K562 (cell line): ENCODE measurements around the gene MCOLN2. TPM values are rescaled to one million over a fixed set of nuclear protein-coding genes. Genes with fewer than 3 reads are reported as not detected.

Source experiments
- ATAC-seq: fragments of 200-7000 bp; cut with Tn5 transposase; 3 replicates; pipeline ENCODE4 v1.9.1; 2020; ENCODE audit warnings: moderate library complexity
- BruUV-seq: library from RNA; stranded (reverse); fragments of 400-500 nt; replicated peaks from 2 replicates; lab custom pipeline; 2021; lab: Mats Ljungman, UMichigan
- CTCF ChIA-PET: fragments of 300-600 bp; formaldehyde crosslinking; extraction: SDS; loops from one replicate; lab custom pipeline; 2021; ENCODE audit warnings: low intra/inter-chr PET ratio; lab: Yijun Ruan, JAX
- POLR2A ChIA-PET: fragments of 300-600, 350-650 bp; sonication (Branson Sonifier 250); formaldehyde crosslinking; extraction: SDS; loops from one replicate; lab custom pipeline; 2021; ENCODE audit warnings: antibody characterized with exemption, inconsistent platforms; lab: Yijun Ruan, JAX
- DNase-seq, 4 experiments: peaks; one replicate each; pipeline versions ENCODE4 v3.0.0 to v3.0.0-alpha.2; 2011 to 2018; ENCODE audit warnings: low spot score in 3 of 4, mixed read lengths in 3 of 4; ENCODE audit errors: extremely low read depth in 1 of 4
- FAIRE-seq: peaks from 2 replicates; lab custom pipeline; 2011; peaks lifted over from hg19 to GRCh38; lab: Jason Lieb, UNC
- H2AFZ ChIP-seq: 2 replicates; pipeline ENCODE4 v1.6.0; 2011; ENCODE audit warnings: low read depth, low read length, control low read depth, inconsistent platforms
- H3K27ac ChIP-seq: fragments of 200-600 bp; 3 replicates; pipeline ENCODE4 v1.8.0; 2011; ENCODE audit warnings: low read depth, mild to moderate bottlenecking, control low read depth, inconsistent platforms, low read length, moderate library complexity, mixed read lengths; ENCODE audit errors: extremely low read depth
- H3K27me3 ChIP-seq, 2 experiments: fragments of 300-600 bp in 1 of 2; 2 replicates in 1 of 2; 3 replicates in 1 of 2; pipeline versions ENCODE4 v1.6.0 to v1.8.0; 2011; ENCODE audit warnings: inconsistent platforms in 2 of 2, low read length in 2 of 2, mild to moderate bottlenecking in 1 of 2, mixed read lengths in 1 of 2, moderate library complexity in 1 of 2; ENCODE audit not compliant: control insufficient read depth in 2 of 2, insufficient read depth in 2 of 2
- H3K36me3 ChIP-seq: fragments of 300-600 bp; 3 replicates; pipeline ENCODE4 v1.8.0; 2011; ENCODE audit warnings: mild to moderate bottlenecking, low read length, inconsistent platforms; ENCODE audit not compliant: control insufficient read depth, insufficient read depth
- H3K4me1 ChIP-seq, 2 experiments: fragments of 200-600 bp in 1 of 2; replicated peaks in 1 of 2; 2 replicates in 1 of 2; 3 replicates in 1 of 2; pipeline versions ENCODE4 v1.5.1 to v1.8.0; 2011; ENCODE audit warnings: inconsistent platforms in 2 of 2, low read length in 2 of 2, mild to moderate bottlenecking in 1 of 2, mixed read lengths in 1 of 2, moderate library complexity in 1 of 2; ENCODE audit not compliant: control insufficient read depth in 2 of 2, insufficient read depth in 2 of 2
- H3K4me2 ChIP-seq: 2 replicates; pipeline ENCODE4 v1.6.1; 2011; ENCODE audit warnings: low read length, control low read depth, inconsistent platforms, mixed read lengths; ENCODE audit not compliant: insufficient read depth
- H3K4me3 ChIP-seq: fragments of 200-600 bp; sonication (generic), shearing (Covaris generic); 2 replicates; pipeline ENCODE4 v1.5.1; 2016; ENCODE audit warnings: control low read depth, inconsistent platforms
- H3K79me2 ChIP-seq: fragments of 200-600 bp; 3 replicates; pipeline ENCODE4 v1.8.0; 2011; ENCODE audit warnings: low read length, inconsistent platforms; ENCODE audit not compliant: control insufficient read depth, insufficient read depth
- H3K9ac ChIP-seq, 2 experiments: 2 replicates each; pipeline versions ENCODE4 v1.6.0 to v1.6.1; 2011; ENCODE audit warnings: low read depth in 2 of 2, low read length in 2 of 2, control low read depth in 1 of 2, inconsistent platforms in 1 of 2, mild to moderate bottlenecking in 1 of 2, mixed read lengths in 1 of 2; ENCODE audit not compliant: insufficient read depth in 1 of 2
- H3K9me1 ChIP-seq: one replicate; pipeline ENCODE4 v1.6.0; 2011; ENCODE audit warnings: inconsistent platforms, mild to moderate bottlenecking, low read length, moderate library complexity; ENCODE audit not compliant: control insufficient read depth, insufficient read depth
- H3K9me3 ChIP-seq: replicated peaks from 2 replicates; pipeline ENCODE4 v1.5.1; 2011; ENCODE audit warnings: low read depth, low read length, inconsistent platforms; ENCODE audit not compliant: control insufficient read depth, insufficient read depth
- H4K20me1 ChIP-seq: replicated peaks from 2 replicates; pipeline ENCODE4 v1.6.1; 2011; ENCODE audit warnings: low read length, inconsistent platforms, mixed read lengths; ENCODE audit not compliant: control insufficient read depth, insufficient read depth
- CREM ChIP-seq: IDR thresholded peaks from 2 replicates; pipeline ENCODE4 v1.6.1; 2014; ENCODE audit warnings: antibody characterized with exemption, low read depth
- HDGF ChIP-seq: fragments of 450-650 bp; IDR thresholded peaks from 2 replicates; pipeline ENCODE4 v1.6.1; 2016
- HMG20B ChIP-seq: fragments of 250-450 bp; sonication (Bioruptor Pico); IDR thresholded peaks from 2 replicates; pipeline ENCODE4 v1.5.0; 2021; ENCODE audit warnings: mild to moderate bottlenecking
- IFI16 ChIP-seq: fragments of 250-450 bp; sonication (Bioruptor Pico); IDR thresholded peaks from 2 replicates; pipeline ENCODE4 v2.1.2; 2022; ENCODE audit warnings: mild to moderate bottlenecking, inconsistent platforms
- MCM3 ChIP-seq: fragments of 450-650 bp; IDR thresholded peaks from 2 replicates; pipeline ENCODE4 v1.6.1; 2016
- NCOR1 ChIP-seq: fragments of 450-650 bp; IDR thresholded peaks from 2 replicates; pipeline ENCODE4 v1.6.1; 2016; ENCODE audit warnings: mild to moderate bottlenecking, moderate library complexity
- NFYB ChIP-seq: IDR thresholded peaks from 2 replicates; pipeline ENCODE4 v1.6.1; 2011; ENCODE audit warnings: mild to moderate bottlenecking, moderate library complexity; ENCODE audit not compliant: insufficient read length; ENCODE audit errors: extremely low read depth
- RCOR1 ChIP-seq, 2 experiments: IDR thresholded peaks; 2 replicates each; pipeline ENCODE4 v1.6.1; 2012; ENCODE audit warnings: low read depth in 2 of 2, low read length in 2 of 2, borderline replicate concordance in 1 of 2, improper control_type of control experiment in 1 of 2
- RREB1 ChIP-seq: fragments of 250-450 bp; sonication (Bioruptor Pico); IDR thresholded peaks from 2 replicates; pipeline ENCODE4 v1.4.0; 2020
- STAG1 ChIP-seq: sonication (generic); formaldehyde crosslinking; IDR thresholded peaks from 2 replicates; pipeline ENCODE4 v1.5.0; 2020; ENCODE audit warnings: missing genetic modification reagents, borderline replicate concordance
- ZBTB34 ChIP-seq: fragments of 250-450 bp; sonication (Bioruptor Pico); IDR thresholded peaks from 2 replicates; pipeline ENCODE4 v1.8.0; 2021; ENCODE audit warnings: mild to moderate bottlenecking, moderate library complexity
- ZBTB9 ChIP-seq: fragments of 450-650 bp; formaldehyde crosslinking; IDR thresholded peaks from 2 replicates; pipeline ENCODE4 v1.4.0; 2020; ENCODE audit warnings: mild to moderate bottlenecking, moderate library complexity
- ZNF253 ChIP-seq: fragments of 250-450 bp; sonication (Bioruptor Pico); conservative IDR thresholded peaks from 2 replicates; pipeline ENCODE4 v1.6.1; 2021; ENCODE audit warnings: mild to moderate bottlenecking
- ZSCAN29 ChIP-seq: fragments of 450-650 bp; IDR thresholded peaks from 2 replicates; pipeline ENCODE4 v1.6.1; 2017
- WGBS: fragments of 100-300 bp; shearing (Covaris generic); methylation state at CpG from one replicate; pipeline ENCODE4 v1.1.6; 2016; ENCODE audit warnings: low coverage, mixed read lengths; ENCODE audit not compliant: insufficient coverage; ENCODE audit errors: missing lambda C conversion rate; 5-methylcytosine and 5-hydroxymethylcytosine counted together
- in situ Hi-C: fragments of 300-500 bp; cut with MboI; formaldehyde crosslinking; loops from 4 replicates; pipeline ENCODE4 v1.15.0; 2018; ENCODE audit warnings: inconsistent platforms, mixed read lengths
- intact Hi-C: fragments of 100-400 bp; cut with micrococcal nuclease; formaldehyde crosslinking; loops from 2 replicates; pipeline ENCODE4 v1.14.2; 2022
- polyA plus RNA-seq, 8 experiments: library from polyadenylated mRNA; depleted of rRNA in 4 of 8; stranded (reverse) in 5 of 8; unstranded in 3 of 8; fragments of >200 nt; fragmentation: Nextera tagmentation in 2 of 8; fragmentation: Illumina TruSeq in 1 of 8; extraction: Ambion mirVana in 2 of 8; extraction: Trizol in 1 of 8; gene quantifications; 2 replicates each; pipeline versions ENCODE4 v1.2.1 to v1.2.3, GENCODE V29; 2011 to 2014; ENCODE audit warnings: inconsistent platforms in 1 of 8, missing spikeins in 1 of 8
- total RNA-seq, 7 experiments: library from RNA; depleted of rRNA in 6 of 7; stranded (reverse); fragments of >200 nt in 6 of 7; fragmentation: Illumina TruSeq in 2 of 7; extraction: Trizol in 2 of 7; gene quantifications; 2 replicates each; pipeline versions ENCODE4 v1.2.1 to v1.2.3, GENCODE V29; 2011 to 2021; ENCODE audit warnings: low replicate concordance in 1 of 7

Gene MCOLN2
- total and polyA plus RNA-seq, 9 of the 15 experiments (the other 6 are each of a cell fraction or from before 2014, with no cell fraction given) = 0.18 TPM; not detected in 8

DNA sequence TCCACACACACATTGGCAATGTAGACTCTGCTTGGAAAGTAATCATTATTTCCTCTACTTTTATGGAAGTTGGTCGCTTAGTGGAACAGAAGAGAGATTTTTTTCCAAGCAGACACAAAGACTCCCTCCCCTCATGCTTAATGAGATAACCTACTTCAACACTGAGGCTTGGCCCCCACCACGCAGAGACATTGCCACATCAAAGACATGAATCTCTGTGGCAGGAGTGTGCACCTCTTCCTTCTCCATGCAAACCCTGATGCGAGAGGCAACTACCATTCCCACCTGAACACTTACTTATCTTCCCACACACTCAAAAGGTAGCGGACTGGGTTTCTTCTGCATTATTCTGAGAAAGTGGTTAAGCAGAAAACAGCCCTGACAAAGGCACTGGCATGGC is 66.6 kb downstream of the MCOLN2 start:
- H3K79me2 ChIP-seq = no peaks in the 10 kb centered on the region
- no peaks in the 10 kb centered on the region for H3K4me1 ChIP-seq
- H3K27me3 ChIP-seq = peaks cover 0 to 5% of the 10 kb centered on the region in 2 experiments; a peak in 1 of 5 replicates
- CTCF ChIA-PET = no interaction called here
- BruUV-seq = no TSS peak
- DNase-seq = no peak
- FAIRE-seq = no peak
- whole genome bisulfite sequencing = 4% methylated on average over 4 of the region's 4 CpGs
- no peak overlapping the region for H3K4me2 ChIP-seq
- H2AFZ ChIP-seq = no peak overlapping the region
- H3K9me1 ChIP-seq = no peaks in the 10 kb centered on the region
- POLR2A ChIA-PET = no interaction called here
- intact Hi-C loops = loop anchor here (10.0 kb wide), 2 partner anchors 306 to 1026 kb away; no protein-coding TSS in a partner anchor
- no peak overlapping the region for H3K9ac ChIP-seq
- H3K27ac ChIP-seq = no peak overlapping the region
- in situ Hi-C loops = loop anchor here (25.0 kb wide), 1 partner anchor 1018 kb away; no protein-coding TSS in a partner anchor
- no peaks in the 10 kb centered on the region for H3K36me3 ChIP-seq
- no peak overlapping the region for H3K4me3 ChIP-seq
- no peaks in the 10 kb centered on the region for H3K9me3 ChIP-seq
- TF ChIP-seq STAG1 (CRISPR knock-in tag) = no peak
- TF ChIP-seq IFI16 (CRISPR knock-in tag) = no peak
- no peak for TF ChIP-seq NFYB
- no peak for TF ChIP-seq RREB1 (CRISPR knock-in tag)
- no peak for TF ChIP-seq ZNF253 (CRISPR knock-in tag)
- no peak for TF ChIP-seq HMG20B (CRISPR knock-in tag)
- no peak for TF ChIP-seq ZBTB9 (CRISPR knock-in tag)
- no peak for TF ChIP-seq ZSCAN29
- TF ChIP-seq MCM3 = no peak
- TF ChIP-seq RCOR1 (IDR thresholded peaks at IDR 0.05; ENCODE audit: borderline replicate concordance in 1 of 2, low read depth in 2 of 2, low read length in 2 of 2) = no peak
- TF ChIP-seq NCOR1 = no peak
- no peak for TF ChIP-seq HDGF
- TF ChIP-seq ZBTB34 (CRISPR knock-in tag) = no peak
- no peak for TF ChIP-seq CREM
- no peaks in the 10 kb centered on the region for H4K20me1 ChIP-seq
- no peak for ATAC-seq
